Measurements from ENCODE around the gene EPB41L4B. TPM values are rescaled to one million over a fixed set of nuclear protein-coding genes. Genes with fewer than 3 reads are reported as not detected.

EPB41L4B gene
- polyA plus RNA-seq, 1 donor from 2014 or later, result 4.1 TPM

GRCh38 chr9:109138421-109138820, 182.4 kb downstream of the EPB41L4B start:
- no peak overlapping the region for H3K9ac ChIP-seq (ENCODE audit: low read length)
- no peak for TF ChIP-seq EP300 (conservative IDR thresholded peaks at IDR 0.05; ENCODE audit: poor library complexity, severe bottlenecking)
- TF ChIP-seq EZH2 (IDR thresholded peaks at IDR 0.05; ENCODE audit: borderline replicate concordance, insufficient read depth, low read length, poor library complexity, severe bottlenecking), result no peak
- TF ChIP-seq, protein P1, sequence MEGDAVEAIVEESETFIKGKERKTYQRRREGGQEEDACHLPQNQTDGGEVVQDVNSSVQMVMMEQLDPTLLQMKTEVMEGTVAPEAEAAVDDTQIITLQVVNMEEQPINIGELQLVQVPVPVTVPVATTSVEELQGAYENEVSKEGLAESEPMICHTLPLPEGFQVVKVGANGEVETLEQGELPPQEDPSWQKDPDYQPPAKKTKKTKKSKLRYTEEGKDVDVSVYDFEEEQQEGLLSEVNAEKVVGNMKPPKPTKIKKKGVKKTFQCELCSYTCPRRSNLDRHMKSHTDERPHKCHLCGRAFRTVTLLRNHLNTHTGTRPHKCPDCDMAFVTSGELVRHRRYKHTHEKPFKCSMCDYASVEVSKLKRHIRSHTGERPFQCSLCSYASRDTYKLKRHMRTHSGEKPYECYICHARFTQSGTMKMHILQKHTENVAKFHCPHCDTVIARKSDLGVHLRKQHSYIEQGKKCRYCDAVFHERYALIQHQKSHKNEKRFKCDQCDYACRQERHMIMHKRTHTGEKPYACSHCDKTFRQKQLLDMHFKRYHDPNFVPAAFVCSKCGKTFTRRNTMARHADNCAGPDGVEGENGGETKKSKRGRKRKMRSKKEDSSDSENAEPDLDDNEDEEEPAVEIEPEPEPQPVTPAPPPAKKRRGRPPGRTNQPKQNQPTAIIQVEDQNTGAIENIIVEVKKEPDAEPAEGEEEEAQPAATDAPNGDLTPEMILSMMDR (IDR thresholded peaks at IDR 0.05; ENCODE audit: poor library complexity, severe bottlenecking), result no peak
- no peak for TF ChIP-seq SMC3 (conservative IDR thresholded peaks at IDR 0.05; ENCODE audit: poor library complexity)
- no peak for TF ChIP-seq MXI1 (conservative IDR thresholded peaks at IDR 0.05; ENCODE audit: poor library complexity, severe bottlenecking)
- TF ChIP-seq, protein P2, sequence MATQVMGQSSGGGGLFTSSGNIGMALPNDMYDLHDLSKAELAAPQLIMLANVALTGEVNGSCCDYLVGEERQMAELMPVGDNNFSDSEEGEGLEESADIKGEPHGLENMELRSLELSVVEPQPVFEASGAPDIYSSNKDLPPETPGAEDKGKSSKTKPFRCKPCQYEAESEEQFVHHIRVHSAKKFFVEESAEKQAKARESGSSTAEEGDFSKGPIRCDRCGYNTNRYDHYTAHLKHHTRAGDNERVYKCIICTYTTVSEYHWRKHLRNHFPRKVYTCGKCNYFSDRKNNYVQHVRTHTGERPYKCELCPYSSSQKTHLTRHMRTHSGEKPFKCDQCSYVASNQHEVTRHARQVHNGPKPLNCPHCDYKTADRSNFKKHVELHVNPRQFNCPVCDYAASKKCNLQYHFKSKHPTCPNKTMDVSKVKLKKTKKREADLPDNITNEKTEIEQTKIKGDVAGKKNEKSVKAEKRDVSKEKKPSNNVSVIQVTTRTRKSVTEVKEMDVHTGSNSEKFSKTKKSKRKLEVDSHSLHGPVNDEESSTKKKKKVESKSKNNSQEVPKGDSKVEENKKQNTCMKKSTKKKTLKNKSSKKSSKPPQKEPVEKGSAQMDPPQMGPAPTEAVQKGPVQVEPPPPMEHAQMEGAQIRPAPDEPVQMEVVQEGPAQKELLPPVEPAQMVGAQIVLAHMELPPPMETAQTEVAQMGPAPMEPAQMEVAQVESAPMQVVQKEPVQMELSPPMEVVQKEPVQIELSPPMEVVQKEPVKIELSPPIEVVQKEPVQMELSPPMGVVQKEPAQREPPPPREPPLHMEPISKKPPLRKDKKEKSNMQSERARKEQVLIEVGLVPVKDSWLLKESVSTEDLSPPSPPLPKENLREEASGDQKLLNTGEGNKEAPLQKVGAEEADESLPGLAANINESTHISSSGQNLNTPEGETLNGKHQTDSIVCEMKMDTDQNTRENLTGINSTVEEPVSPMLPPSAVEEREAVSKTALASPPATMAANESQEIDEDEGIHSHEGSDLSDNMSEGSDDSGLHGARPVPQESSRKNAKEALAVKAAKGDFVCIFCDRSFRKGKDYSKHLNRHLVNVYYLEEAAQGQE (IDR thresholded peaks at IDR 0.05; ENCODE audit: borderline replicate concordance), result no peak
- no peak for TF ChIP-seq RAD21 (conservative IDR thresholded peaks at IDR 0.05)
- no peak for TF ChIP-seq POLR2AphosphoS5 (IDR thresholded peaks at IDR 0.05)
- TF ChIP-seq TAF1 (IDR thresholded peaks at IDR 0.05; ENCODE audit: low read depth), result no peak
- no peaks in the 10 kb centered on the region for H3K9me2 ChIP-seq (ENCODE audit: insufficient read depth, low read length)
- H3F3A ChIP-seq (ENCODE audit: insufficient read depth, low read length, poor library complexity, severe bottlenecking), result no peaks in the 10 kb centered on the region
- no peaks in the 10 kb centered on the region for H4K20me1 ChIP-seq (ENCODE audit: insufficient read depth)
- no peak overlapping the region for H2AFZ ChIP-seq (ENCODE audit: low read depth, low read length)
- no peaks in the 10 kb centered on the region for H3K27me3 ChIP-seq (ENCODE audit: insufficient read depth, low read depth, low read length)
- no peaks in the 10 kb centered on the region for H3K36me3 ChIP-seq (ENCODE audit: insufficient read depth, low read length)
- H3K4me2 ChIP-seq (ENCODE audit: low read length), result no peak overlapping the region
- H3K4me3 ChIP-seq (ENCODE audit: low read length), result no peak overlapping the region
- H3K27ac ChIP-seq (ENCODE audit: low read length), result no peak overlapping the region
- no peaks in the 10 kb centered on the region for H3K9me3 ChIP-seq (ENCODE audit: low read length)
- no peaks in the 10 kb centered on the region for H3K79me2 ChIP-seq (replicated peaks; ENCODE audit: insufficient read depth, low read length)

GRCh38 chr9:109134167-109134578, 186.7 kb downstream of the EPB41L4B start:
- H3K4me3 ChIP-seq (ENCODE audit: low read length), result no peak overlapping the region
- no peaks in the 10 kb centered on the region for H3K9me3 ChIP-seq (ENCODE audit: low read length)
- no peak overlapping the region for H3K9ac ChIP-seq (ENCODE audit: low read length)
- H3F3A ChIP-seq (ENCODE audit: insufficient read depth, low read length, poor library complexity, severe bottlenecking), result no peaks in the 10 kb centered on the region
- no peak overlapping the region for H2AFZ ChIP-seq (ENCODE audit: low read depth, low read length)
- TF ChIP-seq, protein P2 (IDR thresholded peaks at IDR 0.05; ENCODE audit: borderline replicate concordance), result no peak
- TF ChIP-seq EZH2 (IDR thresholded peaks at IDR 0.05; ENCODE audit: borderline replicate concordance, insufficient read depth, low read length, poor library complexity, severe bottlenecking), result no peak
- TF ChIP-seq EP300 (conservative IDR thresholded peaks at IDR 0.05; ENCODE audit: poor library complexity, severe bottlenecking), result no peak
- no peak for TF ChIP-seq MXI1 (conservative IDR thresholded peaks at IDR 0.05; ENCODE audit: poor library complexity, severe bottlenecking)
- no peak for TF ChIP-seq TAF1 (IDR thresholded peaks at IDR 0.05; ENCODE audit: low read depth)
- no peak for TF ChIP-seq SMC3 (conservative IDR thresholded peaks at IDR 0.05; ENCODE audit: poor library complexity)
- TF ChIP-seq, protein P1 (IDR thresholded peaks at IDR 0.05; ENCODE audit: poor library complexity, severe bottlenecking), result no peak
- no peak for TF ChIP-seq POLR2AphosphoS5 (IDR thresholded peaks at IDR 0.05)
- no peak for TF ChIP-seq RAD21 (conservative IDR thresholded peaks at IDR 0.05)
- no peaks in the 10 kb centered on the region for H3K36me3 ChIP-seq (ENCODE audit: insufficient read depth, low read length)
- H3K4me2 ChIP-seq (ENCODE audit: low read length), result no peak overlapping the region
- H4K20me1 ChIP-seq (ENCODE audit: insufficient read depth), result no peaks in the 10 kb centered on the region
- no peaks in the 10 kb centered on the region for H3K79me2 ChIP-seq (replicated peaks; ENCODE audit: insufficient read depth, low read length)
- no peaks in the 10 kb centered on the region for H3K27me3 ChIP-seq (ENCODE audit: insufficient read depth, low read depth, low read length)
- no peak overlapping the region for H3K27ac ChIP-seq (ENCODE audit: low read length)
- no peaks in the 10 kb centered on the region for H3K9me2 ChIP-seq (ENCODE audit: insufficient read depth, low read length)

Measured in neural cell (in vitro differentiated cells).